Urothelium cell line (cell line): ENCODE measurements around the gene CYP2C19.
"Not testable (repeated sequence)": the region's sequence is repeated elsewhere in the genome, so short reads cannot be mapped to it uniquely, and the experiment has no call there.

Experiments
- DNase-seq: peaks from one replicate; pipeline ENCODE4 v3.0.0; 2011; ENCODE audit warnings: low spot score, mixed read lengths
- FAIRE-seq: peaks from 2 replicates; lab custom pipeline; 2011; peaks lifted over from hg19 to GRCh38; lab: Jason Lieb, UNC

Gene CYP2C19

GRCh38 chr10:94762393-94762792, at the start of gene CYP2C19:
TSS of gene CYP2C19 (plus strand) at chr10:94762681. CDS start at chr10:94762706, 25 bp downstream.
- DNase-seq = no peak
- no peak for FAIRE-seq

- DNase-seq (no peak), FAIRE-seq (no peak)
Observed at GRCh38 chr10:94725871-94726270, 36.6 kb upstream of the CYP2C19 start.

GRCh38 chr10:94735197-94735596, 27.3 kb upstream of the CYP2C19 start:
- FAIRE-seq (no peak), DNase-seq (no peak)

- DNase-seq (no peak), FAIRE-seq (no peak)
Observed at GRCh38 chr10:94738588-94738987, 23.9 kb upstream of the CYP2C19 start.

- FAIRE-seq (no peak), DNase-seq (no peak)
Observed at GRCh38 chr10:94747137-94747536, 15.3 kb upstream of the CYP2C19 start.

- FAIRE-seq (no peak), DNase-seq (no peak)
Observed at GRCh38 chr10:94747838-94748237, 14.6 kb upstream of the CYP2C19 start.

GRCh38 chr10:94757916-94758315, 4.6 kb upstream of the CYP2C19 start:
- DNase-seq = no peak
- FAIRE-seq = no peak

GRCh38 chr10:94760586-94761178, 1.8 kb upstream of the CYP2C19 start:
- FAIRE-seq = no peak
- DNase-seq = no peak

GRCh38 chr10:94775425-94775824, 12.9 kb downstream of the CYP2C19 start:
- FAIRE-seq, DNase-seq: not testable (repeated sequence)

GRCh38 chr10:94777886-94778458, 15.5 kb downstream of the CYP2C19 start:
- DNase-seq (no peak), FAIRE-seq (no peak)

GRCh38 chr10:94780844-94781243, 18.4 kb downstream of the CYP2C19 start:
- no peak for FAIRE-seq

GRCh38 chr10:94784256-94784655, 21.8 kb downstream of the CYP2C19 start:
- DNase-seq (no peak), FAIRE-seq (no peak)

More at GRCh38 chr10:94780844-94781243, 18.4 kb downstream of the CYP2C19 start:
- no peak for DNase-seq

- DNase-seq (peak; percentile 12), FAIRE-seq (no peak)
Observed at GRCh38 chr10:94785211-94785610, 22.7 kb downstream of the CYP2C19 start.

- not testable (repeated sequence) for DNase-seq, FAIRE-seq
Observed at GRCh38 chr10:94800551-94800950, 38.1 kb downstream of the CYP2C19 start.

GRCh38 chr10:94803307-94803706, 40.8 kb downstream of the CYP2C19 start:
- DNase-seq (no peak), FAIRE-seq (no peak)

GRCh38 chr10:94830025-94830424, 67.5 kb downstream of the CYP2C19 start:
- not testable (repeated sequence) for DNase-seq, FAIRE-seq

- DNase-seq (no peak), FAIRE-seq (no peak)
Observed at GRCh38 chr10:94846204-94846603, 83.7 kb downstream of the CYP2C19 start.

GRCh38 chr10:94850766-94851165, 88.3 kb downstream of the CYP2C19 start:
- FAIRE-seq (no peak), DNase-seq (no peak)

GRCh38 chr10:94851263-94851662, 88.8 kb downstream of the CYP2C19 start:
- DNase-seq = no peak
- no peak for FAIRE-seq

- FAIRE-seq = no peak
- no peak for DNase-seq
Observed at GRCh38 chr10:94852438-94852837, 90.0 kb downstream of the CYP2C19 start.

- FAIRE-seq = no peak
- DNase-seq = no peak
Observed at GRCh38 chr10:94853065-94853464, 90.6 kb downstream of the CYP2C19 start.

- FAIRE-seq (no peak), DNase-seq (no peak)
Observed at GRCh38 chr10:94858005-94858404, 95.5 kb downstream of the CYP2C19 start.

- no peak for DNase-seq
- FAIRE-seq = no peak
Observed at GRCh38 chr10:94859086-94859485, 96.6 kb downstream of the CYP2C19 start.
